Panc1 (cell line): ENCODE measurements around the gene ZBP1.

Experiments used
- POLR2AphosphoS5 ChIP-seq: IDR thresholded peaks from 2 replicates; pipeline ENCODE4 v1.6.1; 2012; ENCODE audit warnings: mild to moderate bottlenecking, low read depth, low read length, moderate library complexity
- SIN3A ChIP-seq: IDR thresholded peaks from 2 replicates; pipeline ENCODE4 v1.6.1; 2012; ENCODE audit warnings: low read depth, mild to moderate bottlenecking, low read length, moderate library complexity, borderline replicate concordance; ENCODE audit not compliant: insufficient read depth
- TF ChIP-seq, protein P1 (sequence below), 2 experiments: IDR thresholded peaks; 2 replicates each; pipeline ENCODE4 v1.6.1; 2011 to 2012; ENCODE audit warnings: low read depth in 2 of 2, control low read depth in 1 of 2, low read length in 1 of 2, mild to moderate bottlenecking in 1 of 2, moderate library complexity in 1 of 2; ENCODE audit not compliant: insufficient read depth in 1 of 2
- TF ChIP-seq, protein P2 (sequence below): fragments of 450-650 bp; IDR thresholded peaks from 2 replicates; pipeline ENCODE4 v1.5.1; 2017; ENCODE audit warnings: mild to moderate bottlenecking

- TF ChIP-seq, protein P1, sequence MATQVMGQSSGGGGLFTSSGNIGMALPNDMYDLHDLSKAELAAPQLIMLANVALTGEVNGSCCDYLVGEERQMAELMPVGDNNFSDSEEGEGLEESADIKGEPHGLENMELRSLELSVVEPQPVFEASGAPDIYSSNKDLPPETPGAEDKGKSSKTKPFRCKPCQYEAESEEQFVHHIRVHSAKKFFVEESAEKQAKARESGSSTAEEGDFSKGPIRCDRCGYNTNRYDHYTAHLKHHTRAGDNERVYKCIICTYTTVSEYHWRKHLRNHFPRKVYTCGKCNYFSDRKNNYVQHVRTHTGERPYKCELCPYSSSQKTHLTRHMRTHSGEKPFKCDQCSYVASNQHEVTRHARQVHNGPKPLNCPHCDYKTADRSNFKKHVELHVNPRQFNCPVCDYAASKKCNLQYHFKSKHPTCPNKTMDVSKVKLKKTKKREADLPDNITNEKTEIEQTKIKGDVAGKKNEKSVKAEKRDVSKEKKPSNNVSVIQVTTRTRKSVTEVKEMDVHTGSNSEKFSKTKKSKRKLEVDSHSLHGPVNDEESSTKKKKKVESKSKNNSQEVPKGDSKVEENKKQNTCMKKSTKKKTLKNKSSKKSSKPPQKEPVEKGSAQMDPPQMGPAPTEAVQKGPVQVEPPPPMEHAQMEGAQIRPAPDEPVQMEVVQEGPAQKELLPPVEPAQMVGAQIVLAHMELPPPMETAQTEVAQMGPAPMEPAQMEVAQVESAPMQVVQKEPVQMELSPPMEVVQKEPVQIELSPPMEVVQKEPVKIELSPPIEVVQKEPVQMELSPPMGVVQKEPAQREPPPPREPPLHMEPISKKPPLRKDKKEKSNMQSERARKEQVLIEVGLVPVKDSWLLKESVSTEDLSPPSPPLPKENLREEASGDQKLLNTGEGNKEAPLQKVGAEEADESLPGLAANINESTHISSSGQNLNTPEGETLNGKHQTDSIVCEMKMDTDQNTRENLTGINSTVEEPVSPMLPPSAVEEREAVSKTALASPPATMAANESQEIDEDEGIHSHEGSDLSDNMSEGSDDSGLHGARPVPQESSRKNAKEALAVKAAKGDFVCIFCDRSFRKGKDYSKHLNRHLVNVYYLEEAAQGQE (IDR thresholded peaks at IDR 0.05; ENCODE audit: insufficient read depth in 1 of 2, low read depth in 2 of 2, low read length in 1 of 2): no peak
- TF ChIP-seq, protein P2, sequence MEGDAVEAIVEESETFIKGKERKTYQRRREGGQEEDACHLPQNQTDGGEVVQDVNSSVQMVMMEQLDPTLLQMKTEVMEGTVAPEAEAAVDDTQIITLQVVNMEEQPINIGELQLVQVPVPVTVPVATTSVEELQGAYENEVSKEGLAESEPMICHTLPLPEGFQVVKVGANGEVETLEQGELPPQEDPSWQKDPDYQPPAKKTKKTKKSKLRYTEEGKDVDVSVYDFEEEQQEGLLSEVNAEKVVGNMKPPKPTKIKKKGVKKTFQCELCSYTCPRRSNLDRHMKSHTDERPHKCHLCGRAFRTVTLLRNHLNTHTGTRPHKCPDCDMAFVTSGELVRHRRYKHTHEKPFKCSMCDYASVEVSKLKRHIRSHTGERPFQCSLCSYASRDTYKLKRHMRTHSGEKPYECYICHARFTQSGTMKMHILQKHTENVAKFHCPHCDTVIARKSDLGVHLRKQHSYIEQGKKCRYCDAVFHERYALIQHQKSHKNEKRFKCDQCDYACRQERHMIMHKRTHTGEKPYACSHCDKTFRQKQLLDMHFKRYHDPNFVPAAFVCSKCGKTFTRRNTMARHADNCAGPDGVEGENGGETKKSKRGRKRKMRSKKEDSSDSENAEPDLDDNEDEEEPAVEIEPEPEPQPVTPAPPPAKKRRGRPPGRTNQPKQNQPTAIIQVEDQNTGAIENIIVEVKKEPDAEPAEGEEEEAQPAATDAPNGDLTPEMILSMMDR: no peak
- TF ChIP-seq SIN3A: no peak
- TF ChIP-seq POLR2AphosphoS5: no peak
Measured at GRCh38 chr20:57615445-57615811, 4.8 kb downstream of the ZBP1 start.
